ENCODE data around the gene RAD51B.

RAD51B gene

GRCh38 chr14:68499451-68499850, 679.9 kb downstream of the RAD51B start:
- DNase-seq (ENCODE audit: low spot score) (no peak), ATAC-seq (ENCODE audit: low read depth) (no peak)
- Histone ChIP-seq H3K27me3 (ENCODE audit: insufficient read depth, poor library complexity, severe bottlenecking) (no peaks in the 10 kb centered on the region), H3K4me1 (ENCODE audit: insufficient read depth, poor library complexity, severe bottlenecking) (peaks cover 15% of the 10 kb centered on the region), H3K27ac (ENCODE audit: poor library complexity, severe bottlenecking) (no peak overlapping the region), H3K36me3 (ENCODE audit: low read depth) (no peaks in the 10 kb centered on the region), H3K9me3 (ENCODE audit: severe bottlenecking) (no peaks in the 10 kb centered on the region), H3K4me3 (ENCODE audit: severe bottlenecking) (no peak overlapping the region)
- TF ChIP-seq CTCF (IDR thresholded peaks at IDR 0.05; ENCODE audit: poor library complexity, severe bottlenecking) = no peak

GRCh38 chr14:68501171-68501570, 681.6 kb downstream of the RAD51B start:
- no peak overlapping the region for H3K27ac ChIP-seq (ENCODE audit: poor library complexity, severe bottlenecking)

GRCh38 chr14:68501614-68502052, 682.1 kb downstream of the RAD51B start:
- no peaks in the 10 kb centered on the region for H3K9me3 ChIP-seq (ENCODE audit: severe bottlenecking)
- H3K27ac ChIP-seq (ENCODE audit: poor library complexity, severe bottlenecking) = no peak overlapping the region
- H3K36me3 ChIP-seq (ENCODE audit: low read depth) = no peaks in the 10 kb centered on the region
- H3K4me1 ChIP-seq (ENCODE audit: insufficient read depth, poor library complexity, severe bottlenecking) = peaks cover 11% of the 10 kb centered on the region
- no peak overlapping the region for H3K4me3 ChIP-seq (ENCODE audit: severe bottlenecking)
- no peaks in the 10 kb centered on the region for H3K27me3 ChIP-seq (ENCODE audit: insufficient read depth, poor library complexity, severe bottlenecking)
- no peak for DNase-seq (ENCODE audit: low spot score)
- ATAC-seq (ENCODE audit: low read depth) = no peak
- no peak for TF ChIP-seq CTCF (IDR thresholded peaks at IDR 0.05; ENCODE audit: poor library complexity, severe bottlenecking)

More at GRCh38 chr14:68501171-68501570, 681.6 kb downstream of the RAD51B start:
- H3K36me3 ChIP-seq (ENCODE audit: low read depth) = no peaks in the 10 kb centered on the region
- no peak for TF ChIP-seq CTCF (IDR thresholded peaks at IDR 0.05; ENCODE audit: poor library complexity, severe bottlenecking)
- peaks cover 7% of the 10 kb centered on the region for H3K4me1 ChIP-seq (ENCODE audit: insufficient read depth, poor library complexity, severe bottlenecking)
- H3K9me3 ChIP-seq (ENCODE audit: severe bottlenecking) = no peaks in the 10 kb centered on the region
- H3K27me3 ChIP-seq (ENCODE audit: insufficient read depth, poor library complexity, severe bottlenecking) = no peaks in the 10 kb centered on the region
- no peak for DNase-seq (ENCODE audit: low spot score)
- H3K4me3 ChIP-seq (ENCODE audit: severe bottlenecking) = no peak overlapping the region
- no peak for ATAC-seq (ENCODE audit: low read depth)

GRCh38 chr14:68502230-68502629, 682.7 kb downstream of the RAD51B start:
- no peak for ATAC-seq (ENCODE audit: low read depth)
- peaks cover 17% of the 10 kb centered on the region for H3K4me1 ChIP-seq (ENCODE audit: insufficient read depth, poor library complexity, severe bottlenecking)
- no peak for TF ChIP-seq CTCF (IDR thresholded peaks at IDR 0.05; ENCODE audit: poor library complexity, severe bottlenecking)

GRCh38 chr14:68503186-68503825, 683.7 kb downstream of the RAD51B start:
- ATAC-seq (ENCODE audit: low read depth) (no peak), DNase-seq (ENCODE audit: low spot score) (no peak)
- TF ChIP-seq CTCF (IDR thresholded peaks at IDR 0.05; ENCODE audit: poor library complexity, severe bottlenecking) = no peak
- Histone ChIP-seq H3K27ac (ENCODE audit: poor library complexity, severe bottlenecking) (peak overlapping the region; percentile 4), H3K9me3 (ENCODE audit: severe bottlenecking) (no peaks in the 10 kb centered on the region), H3K27me3 (ENCODE audit: insufficient read depth, poor library complexity, severe bottlenecking) (no peaks in the 10 kb centered on the region), H3K36me3 (ENCODE audit: low read depth) (no peaks in the 10 kb centered on the region), H3K4me3 (ENCODE audit: severe bottlenecking) (no peak overlapping the region), H3K4me1 (ENCODE audit: insufficient read depth, poor library complexity, severe bottlenecking) (peaks cover 18% of the 10 kb centered on the region)

More at GRCh38 chr14:68502230-68502629, 682.7 kb downstream of the RAD51B start:
- H3K4me3 ChIP-seq (ENCODE audit: severe bottlenecking) = no peak overlapping the region
- no peaks in the 10 kb centered on the region for H3K36me3 ChIP-seq (ENCODE audit: low read depth)
- no peaks in the 10 kb centered on the region for H3K9me3 ChIP-seq (ENCODE audit: severe bottlenecking)
- no peaks in the 10 kb centered on the region for H3K27me3 ChIP-seq (ENCODE audit: insufficient read depth, poor library complexity, severe bottlenecking)
- no peak for DNase-seq (ENCODE audit: low spot score)
- no peak overlapping the region for H3K27ac ChIP-seq (ENCODE audit: poor library complexity, severe bottlenecking)

Measured in RWPE2 (cell line).